IMR-90 (cell line): ENCODE results near the gene CYP21A2. TPM values are rescaled to one million over a fixed set of nuclear protein-coding genes. Genes with fewer than 3 reads are reported as not detected.

Experiments
- ATAC-seq: fragments of 200-7000 bp; cut with Tn5 transposase; 2 replicates; pipeline ENCODE4 v1.9.1; 2020; ENCODE audit warnings: low read depth, mild to moderate bottlenecking, moderate library complexity
- BruUV-seq: library from RNA; stranded (reverse); fragments of 400-500 nt; replicated peaks from 2 replicates; lab custom pipeline; 2021; lab: Mats Ljungman, UMichigan
- CTCF ChIA-PET: fragments of 300-600 bp; formaldehyde crosslinking; extraction: SDS; loops from one replicate; lab custom pipeline; 2021; ENCODE audit warnings: antibody characterized with exemption; lab: Yijun Ruan, JAX
- POLR2A ChIA-PET: fragments of 300-600 bp; sonication (Branson Sonifier 250); formaldehyde crosslinking; loops from one replicate; lab custom pipeline; 2022; ENCODE audit warnings: antibody characterized with exemption; ENCODE audit not compliant: unreplicated experiment; lab: Charles Lee
- DNase-seq: peaks from one replicate; pipeline ENCODE4 v3.0.0; 2013
- H2AFZ ChIP-seq: replicated peaks from 2 replicates; pipeline ENCODE3; 2013; ENCODE audit warnings: low read length, mild to moderate bottlenecking; ENCODE audit not compliant: poor library complexity
- H2AK5ac ChIP-seq: 2 replicates; pipeline ENCODE4 v1.6.1; 2013; ENCODE audit warnings: low read depth, low read length, inconsistent platforms
- H2AK9ac ChIP-seq: replicated peaks from 2 replicates; pipeline ENCODE3; 2013; ENCODE audit warnings: mild to moderate bottlenecking, low read depth, low read length, moderate library complexity; ENCODE audit not compliant: poor library complexity
- H2BK120ac ChIP-seq: 2 replicates; pipeline ENCODE4 v1.6.1; 2013; ENCODE audit warnings: low read depth, low read length, inconsistent platforms
- H2BK15ac ChIP-seq: 3 replicates; pipeline ENCODE4 v1.6.1; 2013; ENCODE audit warnings: low read depth, low read length, inconsistent platforms
- H2BK20ac ChIP-seq: 2 replicates; pipeline ENCODE4 v1.6.1; 2013; ENCODE audit warnings: low read depth, mild to moderate bottlenecking, inconsistent platforms, low read length, moderate library complexity
- H2BK5ac ChIP-seq: 2 replicates; pipeline ENCODE4 v1.6.1; 2013; ENCODE audit warnings: mild to moderate bottlenecking, low read depth, low read length, inconsistent platforms; ENCODE audit not compliant: poor library complexity, severe bottlenecking
- H3K14ac ChIP-seq: replicated peaks from 2 replicates; pipeline ENCODE4 v1.6.1; 2013; ENCODE audit warnings: low read depth, low read length, inconsistent platforms
- H3K18ac ChIP-seq: 2 replicates; pipeline ENCODE4 v1.6.1; 2013; ENCODE audit warnings: low read depth, low read length, control low read depth
- H3K23ac ChIP-seq: 2 replicates; pipeline ENCODE4 v1.6.1; 2013; ENCODE audit warnings: low read depth, low read length, inconsistent platforms
- H3K27ac ChIP-seq: 2 replicates; pipeline ENCODE4 v1.5.1; 2013; ENCODE audit warnings: mild to moderate bottlenecking, control low read depth, low read length; ENCODE audit not compliant: insufficient read depth
- H3K27me3 ChIP-seq: 2 replicates; pipeline ENCODE4 v1.6.1; 2013; ENCODE audit warnings: low read length; ENCODE audit not compliant: control insufficient read depth, insufficient read depth
- H3K36me3 ChIP-seq: 2 replicates; pipeline ENCODE4 v1.6.1; 2013; ENCODE audit warnings: low read length, mixed read lengths; ENCODE audit not compliant: control insufficient read depth, insufficient read depth
- H3K4ac ChIP-seq: 2 replicates; pipeline ENCODE4 v1.6.1; 2013; ENCODE audit warnings: low read depth, low read length, inconsistent platforms
- H3K4me1 ChIP-seq: 2 replicates; pipeline ENCODE4 v1.6.1; 2013; ENCODE audit warnings: low read length, mixed read lengths; ENCODE audit not compliant: control insufficient read depth, insufficient read depth
- H3K4me2 ChIP-seq: 2 replicates; pipeline ENCODE4 v1.6.1; 2013; ENCODE audit warnings: low read depth, mild to moderate bottlenecking, control low read depth, low read length, moderate library complexity
- H3K4me3 ChIP-seq: 2 replicates; pipeline ENCODE4 v1.5.1; 2013; ENCODE audit warnings: low read depth, mild to moderate bottlenecking, control low read depth, low read length, moderate library complexity; ENCODE audit not compliant: insufficient read depth
- H3K56ac ChIP-seq: 2 replicates; pipeline ENCODE4 v1.6.1; 2013; ENCODE audit warnings: low read length, inconsistent platforms; ENCODE audit not compliant: insufficient read depth; ENCODE audit errors: extremely low read depth
- H3K79me1 ChIP-seq, 2 experiments: 2 replicates each; pipeline ENCODE4 v1.6.1; 2013; ENCODE audit warnings: low read length in 2 of 2, inconsistent platforms in 1 of 2, low read depth in 1 of 2
- H3K9ac ChIP-seq: 2 replicates; pipeline ENCODE4 v1.6.1; 2013; ENCODE audit warnings: low read depth, low read length, control low read depth
- H3K9me1 ChIP-seq: 2 replicates; pipeline ENCODE4 v1.6.1; 2013; ENCODE audit warnings: low read length, inconsistent platforms; ENCODE audit not compliant: insufficient read depth
- H3K9me3 ChIP-seq: 2 replicates; pipeline ENCODE4 v1.6.1; 2013; ENCODE audit warnings: low read length; ENCODE audit not compliant: control insufficient read depth, insufficient read depth
- H4K20me1 ChIP-seq: 2 replicates; pipeline ENCODE4 v1.6.1; 2013; ENCODE audit warnings: low read length, inconsistent platforms; ENCODE audit not compliant: insufficient read depth
- H4K5ac ChIP-seq: 2 replicates; pipeline ENCODE4 v1.6.1; 2013; ENCODE audit warnings: mild to moderate bottlenecking, low read depth, low read length, control low read depth
- H4K8ac ChIP-seq, 2 experiments: 2 replicates each; pipeline ENCODE4 v1.6.1; 2013; ENCODE audit warnings: low read depth in 2 of 2, low read length in 2 of 2, control low read depth in 1 of 2, inconsistent platforms in 1 of 2
- H4K91ac ChIP-seq: 2 replicates; pipeline ENCODE4 v1.6.1; 2013; ENCODE audit warnings: low read depth, low read length, inconsistent platforms; ENCODE audit not compliant: insufficient read depth
- RAD21 ChIP-seq: IDR thresholded peaks from 2 replicates; pipeline ENCODE4 v1.6.1; 2012; ENCODE audit warnings: low read length, improper control_type of control experiment
- SMC3 ChIP-seq: fragments of 150-350 bp; IDR thresholded peaks from 2 replicates; pipeline ENCODE4 v1.6.1; 2016; ENCODE audit warnings: low read depth, mild to moderate bottlenecking, antibody characterized with exemption, low read length, moderate library complexity
- whole genome bisulfite sequencing, 2 experiments: methylation state at CpG; one replicate each; pipeline versions ENCODE4 v1.1.5 to v1.1.7; 2013; ENCODE audit warnings: missing lambda C conversion rate in 2 of 2; ENCODE audit not compliant: insufficient read length in 1 of 2; ENCODE audit errors: extremely low coverage in 2 of 2; 5-methylcytosine and 5-hydroxymethylcytosine counted together
- dilution Hi-C: fragments of 300-500 bp; cut with HindIII; formaldehyde crosslinking; loops from one replicate; pipeline ENCODE4 v1.14.3; 2018; ENCODE audit warnings: low sequenced_read_pairs; ENCODE audit not compliant: unreplicated experiment
- in situ Hi-C: fragments of 300-500 bp; cut with MboI; formaldehyde crosslinking; loops from 3 replicates; pipeline ENCODE4 v1.14.3; 2019; ENCODE audit warnings: low sequenced_read_pairs, inconsistent platforms, mixed read lengths
- intact Hi-C: fragments of 100-400 bp; cut with micrococcal nuclease; formaldehyde crosslinking; loops from 2 replicates; pipeline ENCODE4 v1.10.0; 2022
- polyA plus RNA-seq, 3 experiments: library from polyadenylated mRNA; depleted of rRNA; stranded (reverse); fragments of >200 nt; gene quantifications; 2 replicates each; pipeline ENCODE4 v1.2.3, GENCODE V29; 2012; ENCODE audit warnings: low replicate concordance in 1 of 3
- total RNA-seq: library from RNA; depleted of rRNA; stranded (reverse); fragments of >200 nt; gene quantifications from 2 replicates; pipeline ENCODE4 v1.2.3, GENCODE V29; 2012
- TF ChIP-seq, protein P1 (sequence below): fragments of 150-350 bp; IDR thresholded peaks from 2 replicates; pipeline ENCODE4 v1.6.1; 2016; ENCODE audit warnings: low read depth, mild to moderate bottlenecking, low read length, moderate library complexity, borderline replicate concordance
- TF ChIP-seq, protein P2 (sequence below): conservative IDR thresholded peaks from 2 replicates; pipeline ENCODE4 v1.5.1; 2012; ENCODE audit warnings: mild to moderate bottlenecking, low read depth, low read length, improper control_type of control experiment

The CYP21A2 gene
- total and polyA plus RNA-seq, 2 of the 4 experiments (the other 2 are of a cell fraction): 0.03 TPM; not detected in 1

DNA sequence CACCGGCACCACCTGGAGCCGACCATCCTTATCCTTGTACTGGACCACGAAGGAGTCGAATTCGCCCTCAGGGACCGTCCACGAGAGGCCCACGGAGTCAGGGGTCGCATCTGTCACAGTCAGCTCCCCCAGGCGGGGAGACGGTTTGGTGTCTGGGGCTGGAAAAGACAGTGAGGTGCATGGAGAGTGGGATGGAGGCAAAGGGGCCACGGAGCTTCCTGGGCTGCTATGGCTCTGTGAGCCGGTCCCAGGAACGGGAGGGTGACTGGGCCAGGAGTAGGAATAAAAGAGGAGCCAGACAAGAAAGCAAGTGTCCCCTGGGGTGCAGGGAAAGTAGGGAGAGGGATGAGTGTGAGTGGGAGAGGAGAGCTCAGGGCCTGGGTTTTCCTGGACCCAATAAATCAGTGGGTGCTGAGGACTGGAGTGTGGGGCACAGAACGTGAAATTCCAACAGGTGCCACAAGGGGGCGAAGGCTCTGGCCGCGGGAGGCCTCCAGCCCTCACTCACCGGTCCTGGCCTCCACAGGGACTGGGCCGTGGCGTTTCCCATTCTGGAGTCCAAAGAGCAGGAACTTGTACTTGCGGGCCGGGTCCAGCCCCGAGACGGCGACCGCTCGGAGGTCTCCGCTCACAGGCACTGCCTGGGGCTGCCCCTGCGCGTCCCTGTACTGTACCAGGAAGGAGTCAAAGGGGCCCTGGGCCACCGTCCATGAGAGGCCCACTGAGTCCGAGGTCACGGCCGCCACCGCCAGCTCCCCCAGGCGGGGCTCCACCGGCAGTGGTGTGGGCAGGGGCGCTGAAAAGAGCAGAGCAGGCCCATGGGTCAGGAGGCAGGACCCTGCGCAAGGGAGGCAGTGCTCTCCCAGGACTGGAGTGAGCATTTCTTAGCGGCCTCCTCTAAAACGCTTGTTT is 9.9 kb downstream of the CYP21A2 start:
- Histone ChIP-seq H2AK5ac (peak overlapping the region; percentile 70), H3K9ac (no peak overlapping the region), H3K4ac (peak overlapping the region; percentile 36; the same call in 1 of the 2 replicates), H3K56ac (no peak overlapping the region), H3K27ac (no peak overlapping the region), H3K9me3 (no peaks in the 10 kb centered on the region), H2AFZ (peak overlapping the region; percentile 78), H3K9me1 (peaks cover 7% of the 10 kb centered on the region; the same call in 1 of the 2 replicates), H3K27me3 (peaks cover 23% of the 10 kb centered on the region), H2AK9ac (peak overlapping the region; percentile 87), H4K5ac (no peak overlapping the region; the same call in 1 of the 2 replicates), H3K79me1 (no peaks in the 10 kb centered on the region), H4K91ac (0 out of 2 replicates have a peak overlapping the region, but pooled peaks have one; percentile 61), H3K4me2 (no peak overlapping the region), H3K4me3 (no peak overlapping the region), H2BK15ac (no peak overlapping the region), H4K20me1 (no peaks in the 10 kb centered on the region), H3K18ac (no peak overlapping the region; the same call in 1 of the 2 replicates), H3K14ac (no peak overlapping the region), H2BK120ac (peak overlapping the region; percentile 76; the same call in 1 of the 2 replicates), H2BK20ac (no peak overlapping the region), H4K8ac (no peak overlapping the region), H2BK5ac (no peak overlapping the region), H3K36me3 (no peaks in the 10 kb centered on the region), H3K4me1 (peaks cover 16% of the 10 kb centered on the region; the same call in 1 of the 2 replicates), H3K23ac (no peak overlapping the region)
- DNase-seq: peak; percentile 30
- 55% methylated on average over 33 of the region's 42 CpGs; no CpG with 5 or more reads in 1 of the 2 experiments for WGBS, 2 experiments
- POLR2A ChIA-PET: no interaction called here
- dilution Hi-C loops (no loop called here), in situ Hi-C loops (no loop called here), intact Hi-C loops (loop anchor here (2.0 to 10.0 kb wide), 2 partner anchors 67 to 107 kb away; partner anchors contain the start of genes PPT2 and PRRT1)
- ATAC-seq: peak; percentile 88
- CTCF ChIA-PET: interaction anchor here (1.0 to 1.5 kb wide), 2 partner anchors 35 to 71 kb away, joined by 3 read pairs; no protein-coding TSS in a partner anchor
- TF ChIP-seq RAD21 (peak; percentile 77), SMC3 (peak; percentile 78)
- TF ChIP-seq, protein P1, sequence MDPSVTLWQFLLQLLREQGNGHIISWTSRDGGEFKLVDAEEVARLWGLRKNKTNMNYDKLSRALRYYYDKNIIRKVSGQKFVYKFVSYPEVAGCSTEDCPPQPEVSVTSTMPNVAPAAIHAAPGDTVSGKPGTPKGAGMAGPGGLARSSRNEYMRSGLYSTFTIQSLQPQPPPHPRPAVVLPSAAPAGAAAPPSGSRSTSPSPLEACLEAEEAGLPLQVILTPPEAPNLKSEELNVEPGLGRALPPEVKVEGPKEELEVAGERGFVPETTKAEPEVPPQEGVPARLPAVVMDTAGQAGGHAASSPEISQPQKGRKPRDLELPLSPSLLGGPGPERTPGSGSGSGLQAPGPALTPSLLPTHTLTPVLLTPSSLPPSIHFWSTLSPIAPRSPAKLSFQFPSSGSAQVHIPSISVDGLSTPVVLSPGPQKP: no peak
- TF ChIP-seq, protein P2, sequence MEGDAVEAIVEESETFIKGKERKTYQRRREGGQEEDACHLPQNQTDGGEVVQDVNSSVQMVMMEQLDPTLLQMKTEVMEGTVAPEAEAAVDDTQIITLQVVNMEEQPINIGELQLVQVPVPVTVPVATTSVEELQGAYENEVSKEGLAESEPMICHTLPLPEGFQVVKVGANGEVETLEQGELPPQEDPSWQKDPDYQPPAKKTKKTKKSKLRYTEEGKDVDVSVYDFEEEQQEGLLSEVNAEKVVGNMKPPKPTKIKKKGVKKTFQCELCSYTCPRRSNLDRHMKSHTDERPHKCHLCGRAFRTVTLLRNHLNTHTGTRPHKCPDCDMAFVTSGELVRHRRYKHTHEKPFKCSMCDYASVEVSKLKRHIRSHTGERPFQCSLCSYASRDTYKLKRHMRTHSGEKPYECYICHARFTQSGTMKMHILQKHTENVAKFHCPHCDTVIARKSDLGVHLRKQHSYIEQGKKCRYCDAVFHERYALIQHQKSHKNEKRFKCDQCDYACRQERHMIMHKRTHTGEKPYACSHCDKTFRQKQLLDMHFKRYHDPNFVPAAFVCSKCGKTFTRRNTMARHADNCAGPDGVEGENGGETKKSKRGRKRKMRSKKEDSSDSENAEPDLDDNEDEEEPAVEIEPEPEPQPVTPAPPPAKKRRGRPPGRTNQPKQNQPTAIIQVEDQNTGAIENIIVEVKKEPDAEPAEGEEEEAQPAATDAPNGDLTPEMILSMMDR: peak; percentile 74
- BruUV-seq: no TSS peak
